Activated T-cell treated with anti-CD3 and anti-CD28 coated beads, Interleukin-2, amount 50 U/mL, for 72 hours (primary cell): ENCODE data around the gene PRRT1. TPM values are rescaled to one million over a fixed set of nuclear protein-coding genes. Genes with fewer than 3 reads are reported as not detected.
"Not testable (repeated sequence)": the region's sequence is repeated elsewhere in the genome, so short reads cannot be mapped to it uniquely, and the experiment has no call there.

Experiments
- ATAC-seq, 2 donors: fragments of 150-1000 bp; cut with Tn5 transposase; replicated peaks in 1 of 2; 2 replicates each; pipeline ENCODE4 v1.10.0; 2021; ENCODE audit warnings: moderate library complexity in 2 of 2, mild to moderate bottlenecking in 1 of 2
- DNase-seq, 2 donors: peaks; one replicate each; pipeline ENCODE4 v3.0.0; 2021 to 2022; ENCODE audit warnings: mixed read lengths in 1 of 2
- H3K27ac Mint-ChIP-seq: one replicate; pipeline ENCODE4 v1.8.0; 2022; ENCODE audit warnings: mild to moderate bottlenecking, moderate library complexity, mixed read lengths
- H3K27me3 Mint-ChIP-seq: one replicate; pipeline ENCODE4 v1.8.0; 2022; ENCODE audit warnings: low read depth, mixed read lengths
- H3K36me3 Mint-ChIP-seq, 2 donors: one replicate each; pipeline ENCODE4 v1.8.0; 2022; ENCODE audit warnings: mixed read lengths in 2 of 2, mild to moderate bottlenecking in 1 of 2; ENCODE audit not compliant: insufficient read depth in 2 of 2
- H3K4me1 Mint-ChIP-seq: one replicate; pipeline ENCODE4 v1.8.0; 2022; ENCODE audit warnings: low read depth, mixed read lengths
- H3K4me3 Mint-ChIP-seq, 2 donors: one replicate each; pipeline ENCODE4 v1.8.0; 2022; ENCODE audit warnings: mild to moderate bottlenecking in 2 of 2, mixed read lengths in 2 of 2, moderate library complexity in 2 of 2
- H3K9me3 Mint-ChIP-seq, 2 donors: one replicate each; pipeline ENCODE4 v1.8.0; 2022; ENCODE audit warnings: mixed read lengths in 2 of 2
- total RNA-seq, 2 donors: library from RNA; stranded (reverse); gene quantifications; one replicate each; pipeline ENCODE4 v1.2.3, GENCODE V29; 2022

PRRT1 gene
- total RNA-seq, 2 donors from 2014 or later, result 0.83 to 1.2 TPM

DNA sequence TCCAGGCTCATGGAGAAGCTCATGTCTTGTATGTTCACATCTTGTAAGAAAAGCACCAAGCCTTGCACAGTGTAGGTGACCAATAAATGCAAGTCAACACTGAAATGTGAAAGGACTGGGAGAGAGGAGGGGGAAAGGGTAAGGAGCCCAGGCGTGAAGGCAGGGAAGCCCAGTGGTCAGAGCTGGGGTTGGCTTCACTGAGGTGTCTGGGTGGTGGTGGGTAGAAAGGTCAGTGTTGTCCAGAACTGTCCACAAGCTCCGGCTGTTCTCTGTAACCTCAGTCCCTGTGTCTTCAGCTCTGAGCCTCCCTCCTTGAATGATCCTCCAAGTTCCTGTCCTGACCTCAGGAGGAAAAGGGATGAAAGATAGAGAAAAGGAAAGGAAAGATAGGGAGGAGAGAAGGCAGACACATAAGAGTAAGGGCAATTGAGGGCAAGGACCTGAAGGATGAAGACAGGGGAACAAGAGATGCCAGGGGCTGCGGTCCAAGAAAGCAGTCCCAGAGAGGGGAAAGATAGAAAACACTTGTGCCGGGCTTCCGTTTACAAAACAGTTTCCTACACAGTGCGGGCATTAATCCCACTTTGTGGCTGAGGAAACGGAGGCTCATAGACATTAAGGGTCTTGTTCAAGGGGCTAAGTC is 40.2 kb downstream of the PRRT1 start:
- H3K36me3 Mint-ChIP-seq, result no peaks in the 10 kb centered on the region
- no peak for DNase-seq
- H3K4me1 Mint-ChIP-seq, result peaks cover 20% of the 10 kb centered on the region
- H3K27me3 Mint-ChIP-seq, result peaks cover 21% of the 10 kb centered on the region
- no peaks in the 10 kb centered on the region for H3K9me3 Mint-ChIP-seq
- ATAC-seq, result no peak
- H3K27ac Mint-ChIP-seq, result no peak overlapping the region
- no peak overlapping the region for H3K4me3 Mint-ChIP-seq

DNA sequence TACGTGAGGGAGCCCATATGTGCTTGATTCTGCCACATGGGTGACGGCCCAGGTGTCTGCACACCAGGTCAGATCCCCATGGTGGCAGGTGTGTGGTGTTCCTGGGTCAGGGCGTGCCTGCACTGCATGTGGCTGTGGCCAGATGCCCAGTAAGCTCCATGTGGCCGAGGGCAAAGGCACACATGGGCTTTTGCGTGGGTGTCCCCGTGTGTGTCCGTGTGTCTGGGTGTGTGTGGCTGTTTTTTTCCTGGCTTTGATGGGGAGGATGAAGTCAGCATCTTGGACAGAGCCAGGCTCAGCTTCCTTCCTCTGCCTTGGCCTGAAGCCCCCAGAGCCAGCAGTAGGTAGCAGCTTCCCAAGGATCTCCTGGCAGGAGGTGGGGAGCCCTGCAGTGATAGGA is 41.1 kb downstream of the PRRT1 start:
- Mint-ChIP-seq H3K27me3 (peaks cover 26% of the 10 kb centered on the region), H3K27ac (no peak overlapping the region), H3K9me3 (no peaks in the 10 kb centered on the region), H3K4me1 (peaks cover 20% of the 10 kb centered on the region), H3K4me3 (no peak overlapping the region), H3K36me3 (no peaks in the 10 kb centered on the region)
- ATAC-seq, result no peak
- DNase-seq, result no peak

DNA sequence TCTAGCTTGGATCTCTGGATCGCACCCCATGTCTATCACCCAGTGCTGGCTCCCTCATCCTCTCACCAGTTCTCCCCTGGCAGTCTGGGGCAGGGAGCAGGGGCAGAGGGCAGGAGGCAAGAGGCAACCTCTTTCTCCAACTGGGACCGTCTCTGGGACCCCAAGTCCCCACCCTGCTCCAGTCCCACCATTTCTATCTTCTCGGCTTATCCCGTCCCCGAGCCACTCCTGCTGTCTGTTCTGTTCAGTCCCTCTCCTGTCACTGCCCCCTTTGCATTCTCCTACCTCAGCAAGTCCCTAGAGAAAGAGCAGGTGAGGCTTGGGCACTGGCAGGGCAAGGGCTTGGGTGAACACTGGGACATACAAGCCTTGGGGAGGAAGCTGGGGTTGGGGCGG is 42.0 kb downstream of the PRRT1 start:
- H3K4me1 Mint-ChIP-seq, result peaks cover 20% of the 10 kb centered on the region
- no peaks in the 10 kb centered on the region for H3K9me3 Mint-ChIP-seq
- no peak overlapping the region for H3K27ac Mint-ChIP-seq
- no peak overlapping the region for H3K4me3 Mint-ChIP-seq
- ATAC-seq, result no peak
- no peak for DNase-seq
- no peaks in the 10 kb centered on the region for H3K36me3 Mint-ChIP-seq
- peaks cover 35% of the 10 kb centered on the region for H3K27me3 Mint-ChIP-seq

DNA sequence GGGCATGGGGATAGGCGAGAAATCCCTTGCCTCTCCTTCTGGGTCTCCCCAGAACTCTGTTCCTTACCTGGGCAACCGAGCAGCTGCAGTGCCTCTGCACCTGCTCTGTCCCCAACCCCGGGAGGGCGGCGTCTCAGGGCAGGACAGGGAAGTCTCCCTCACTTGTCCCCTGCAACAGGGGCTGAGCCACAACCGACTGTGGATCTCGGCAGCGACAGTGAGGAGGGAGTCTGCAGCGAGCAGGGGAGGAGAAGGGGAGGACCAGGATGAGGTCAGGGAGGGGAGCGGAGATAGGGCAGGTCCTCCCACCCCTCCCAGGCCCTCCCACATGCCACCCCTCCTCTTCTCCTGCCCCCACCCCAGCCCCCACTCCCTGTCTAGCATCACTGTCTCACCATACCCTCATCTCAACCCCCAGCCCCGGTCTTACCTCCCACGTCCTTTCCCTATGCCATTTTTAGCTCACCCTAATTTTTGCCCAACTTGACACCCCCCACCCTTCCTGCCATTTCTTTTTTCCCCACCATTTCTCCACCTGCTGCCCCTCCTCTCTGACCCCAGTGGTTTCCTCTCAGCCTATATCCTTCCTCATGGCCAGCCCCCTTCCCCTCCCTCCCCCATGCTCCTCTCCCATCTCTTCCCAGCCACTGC is 42.5 kb downstream of the PRRT1 start, which contains the start of gene TNXB:
TNXB (minus strand) TSS at position 225 of the 651 bp plus-strand sequence. CDS start 11,140 bp downstream, outside the sequence.
- H3K27me3 Mint-ChIP-seq, result peaks cover 40% of the 10 kb centered on the region
- peak in 1 of 2 donors; percentile 10 for ATAC-seq
- peaks cover 20% of the 10 kb centered on the region for H3K4me1 Mint-ChIP-seq
- H3K9me3 Mint-ChIP-seq, result no peaks in the 10 kb centered on the region
- H3K36me3 Mint-ChIP-seq, result no peaks in the 10 kb centered on the region
- no peak within 1 kb of the TSS for H3K27ac Mint-ChIP-seq
- H3K4me3 Mint-ChIP-seq, result no peak within 1 kb of the TSS
- DNase-seq, result no peak

DNA sequence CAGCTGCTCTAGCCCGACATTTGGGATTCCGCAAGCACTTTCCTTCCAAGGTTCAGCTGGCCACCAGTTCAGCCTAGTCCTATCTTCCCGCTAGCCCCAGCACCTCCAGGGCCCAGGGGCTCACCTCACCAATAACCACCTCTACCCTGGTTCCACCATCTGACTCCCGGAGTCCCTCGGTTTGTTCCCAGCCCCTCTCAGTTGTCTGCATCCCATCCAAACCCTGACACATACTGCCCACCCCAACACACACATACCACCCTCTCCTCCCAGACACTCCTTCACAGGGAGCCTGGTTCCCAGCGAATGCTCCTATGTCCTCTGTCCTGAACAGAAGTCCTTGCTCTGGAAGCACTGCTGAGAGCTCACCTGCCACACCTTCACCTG is 43.0 kb downstream of the PRRT1 start:
- Mint-ChIP-seq H3K27me3 (peaks cover 43% of the 10 kb centered on the region), H3K36me3 (no peaks in the 10 kb centered on the region), H3K4me1 (peaks cover 20% of the 10 kb centered on the region), H3K9me3 (no peaks in the 10 kb centered on the region), H3K4me3 (no peak overlapping the region), H3K27ac (no peak overlapping the region)
- DNase-seq (no peak), ATAC-seq (peak in 1 of 2 donors; percentile 22)

DNA sequence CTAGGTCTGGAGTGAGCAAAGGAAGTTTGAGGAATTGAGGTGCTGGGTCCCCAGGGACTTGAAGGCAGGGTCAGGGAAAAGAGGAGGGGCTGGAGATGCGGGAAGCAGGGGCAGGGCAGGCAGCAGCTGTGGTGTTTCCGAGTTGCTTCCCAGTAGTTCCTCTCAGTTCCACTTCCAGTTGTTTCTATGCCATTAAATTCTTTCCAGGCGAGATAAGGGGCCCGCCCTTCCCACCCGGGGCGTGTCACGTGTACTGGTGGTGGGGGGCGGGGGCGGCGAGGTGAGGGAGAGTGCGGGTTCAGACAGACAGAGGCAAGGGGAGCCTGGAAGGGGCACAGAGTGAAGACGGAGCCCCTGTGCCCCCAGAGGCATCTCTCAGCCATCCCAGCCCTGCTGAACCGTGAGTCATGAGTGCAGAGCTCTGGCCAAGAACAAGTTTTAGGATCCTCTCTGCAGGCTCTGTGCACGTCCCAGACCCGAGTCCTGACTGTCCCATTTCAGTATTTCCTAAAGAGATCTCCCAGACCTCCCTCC is 43.6 kb downstream of the PRRT1 start:
- Mint-ChIP-seq H3K36me3 (no peaks in the 10 kb centered on the region), H3K4me1 (peaks cover 20% of the 10 kb centered on the region), H3K9me3 (no peaks in the 10 kb centered on the region), H3K27me3 (peaks cover 48% of the 10 kb centered on the region), H3K27ac (no peak overlapping the region), H3K4me3 (no peak overlapping the region)
- peak in 1 of 2 donors; percentile 15 for ATAC-seq
- no peak for DNase-seq

DNA sequence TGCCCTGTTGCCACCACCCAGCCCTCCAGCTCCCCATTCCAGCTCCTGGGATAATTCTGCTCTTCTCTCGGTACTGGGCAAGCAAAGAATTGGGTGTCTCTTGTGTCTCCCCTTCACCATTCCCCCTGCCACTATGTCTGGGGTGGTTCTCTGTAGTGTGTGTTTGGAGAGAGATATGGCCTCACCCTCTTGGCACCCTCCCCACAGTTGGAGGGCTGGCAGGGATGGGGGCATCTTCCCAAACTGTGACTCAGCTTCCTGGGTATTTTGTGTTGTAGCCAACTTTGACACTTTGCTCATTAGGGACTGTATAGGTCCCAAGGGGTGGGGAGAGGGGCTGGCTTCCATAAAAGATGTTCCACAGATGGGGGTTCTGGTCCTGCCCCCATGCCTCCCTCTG is 44.3 kb downstream of the PRRT1 start:
- Mint-ChIP-seq H3K27ac (no peak overlapping the region), H3K4me3 (no peak overlapping the region), H3K4me1 (peaks cover 20% of the 10 kb centered on the region)

DNA sequence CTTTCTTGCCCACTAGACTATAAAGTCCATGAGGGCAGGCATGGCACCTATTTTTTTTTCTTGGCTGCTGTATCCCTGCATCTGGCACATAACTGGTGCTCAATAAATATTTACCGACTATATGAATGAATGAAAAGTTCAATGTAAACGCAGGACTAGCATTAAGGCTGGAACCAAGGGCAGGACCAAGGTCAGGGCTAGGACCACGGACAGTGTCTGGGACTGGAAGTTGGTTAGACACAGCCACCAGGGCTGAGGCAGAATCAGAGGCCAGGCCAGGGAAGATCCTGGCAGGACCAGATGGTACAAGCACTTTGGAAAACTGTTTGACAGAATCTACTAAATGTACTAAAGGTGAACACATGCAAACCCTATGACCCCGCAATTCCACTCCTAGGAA is 46.3 kb downstream of the PRRT1 start:
- Mint-ChIP-seq H3K27me3 (peaks cover 49% of the 10 kb centered on the region), H3K9me3 (no peaks in the 10 kb centered on the region), H3K27ac (no peak overlapping the region), H3K4me3 (no peak overlapping the region), H3K4me1 (peaks cover 20% of the 10 kb centered on the region), H3K36me3 (no peaks in the 10 kb centered on the region)
- no peak for ATAC-seq
- no peak for DNase-seq

More for the DNA sequence above, 44.3 kb downstream of the PRRT1 start:
- H3K27me3 Mint-ChIP-seq, result peaks cover 49% of the 10 kb centered on the region
- ATAC-seq, result no peak
- no peaks in the 10 kb centered on the region for H3K9me3 Mint-ChIP-seq
- DNase-seq, result no peak
- no peaks in the 10 kb centered on the region for H3K36me3 Mint-ChIP-seq

DNA sequence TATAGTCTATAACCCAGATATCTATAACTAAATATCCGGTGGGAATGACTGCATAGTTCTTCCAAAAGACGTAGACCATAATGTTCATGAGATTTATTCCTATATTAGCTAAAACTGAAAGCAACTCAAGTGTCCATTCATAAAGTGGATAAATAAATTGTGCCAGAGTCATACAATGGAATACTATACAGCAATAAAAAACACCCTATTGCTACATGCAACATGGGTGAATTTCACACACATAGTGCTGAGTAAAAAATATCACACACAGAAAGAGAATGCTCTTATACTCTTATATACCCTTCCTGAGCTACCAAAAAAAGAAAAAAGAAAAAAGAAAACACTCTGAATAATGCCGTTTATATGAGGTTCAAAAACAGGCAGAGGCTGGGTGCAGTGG is 49.5 kb downstream of the PRRT1 start:
- Mint-ChIP-seq H3K9me3 (no peaks in the 10 kb centered on the region), H3K4me3 (no peak overlapping the region), H3K27ac (no peak overlapping the region), H3K4me1 (no peaks in the 10 kb centered on the region), H3K36me3 (no peaks in the 10 kb centered on the region), H3K27me3 (peaks cover 52% of the 10 kb centered on the region)
- ATAC-seq, result no peak
- DNase-seq, result no peak

DNA sequence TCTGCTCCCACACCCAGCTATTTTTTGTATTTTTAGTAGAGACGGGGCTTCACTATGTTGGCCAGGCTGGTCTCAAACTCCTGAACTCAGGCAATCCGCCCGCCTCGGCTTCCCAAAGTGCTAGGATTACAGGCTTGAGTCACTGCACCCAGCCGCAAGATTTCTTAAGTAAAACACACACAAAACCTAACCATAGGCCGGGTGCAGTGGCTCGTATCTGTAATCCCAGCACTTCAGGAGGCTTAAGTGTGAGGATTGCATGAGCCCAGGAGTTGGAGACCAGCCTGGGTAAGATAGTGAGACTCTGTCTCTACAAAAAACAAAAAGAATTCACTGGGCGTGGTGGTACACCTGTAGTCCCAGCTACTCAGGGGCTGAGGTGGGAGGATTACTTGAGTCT is 51.5 kb downstream of the PRRT1 start:
- not testable (repeated sequence) for H3K4me1 Mint-ChIP-seq, DNase-seq, ATAC-seq, H3K4me3 Mint-ChIP-seq, H3K27ac Mint-ChIP-seq, H3K36me3 Mint-ChIP-seq, H3K9me3 Mint-ChIP-seq
- H3K27me3 Mint-ChIP-seq, result peaks cover 55% of the 10 kb centered on the region

Other genes with a start within 250 kb of the PRRT1 start
- gene ZBTB12, start 249.9 kb downstream of the PRRT1 start, total RNA-seq, result 1 to 10 TPM in 1 of 2 donors, under 1 TPM in 1; 0.88 to 1.9 TPM
- 1 to 10 TPM; 3.4 to 5.1 TPM for gene C2, start 224.2 kb downstream of the PRRT1 start, total RNA-seq
- gene CFB, start 205.8 kb downstream of the PRRT1 start, total RNA-seq, result 1 to 10 TPM; 1.1 to 3.5 TPM
- 10 to 100 TPM; 65.0 to 71.5 TPM for gene NELFE, start 193.0 kb downstream of the PRRT1 start, total RNA-seq
- gene SKIC2, start 192.8 kb downstream of the PRRT1 start, total RNA-seq, result 10 to 100 TPM; 75.7 to 79.7 TPM
- gene DXO, start 179.8 kb downstream of the PRRT1 start, total RNA-seq, result 10 to 100 TPM; 23.3 to 34.7 TPM
- gene C4A, start 169.9 kb downstream of the PRRT1 start, total RNA-seq, result 1 to 10 TPM; 6.9 to 7.6 TPM
- gene C4B, start 137.1 kb downstream of the PRRT1 start, total RNA-seq, result 1 to 10 TPM; 4.9 to 6.4 TPM
- gene CYP21A2, start 113.5 kb downstream of the PRRT1 start, total RNA-seq, result 1 to 10 TPM; 1.1 to 1.3 TPM
- gene TNXB, start 42.6 kb downstream of the PRRT1 start, total RNA-seq, result 10 to 100 TPM; 10.9 to 15.0 TPM
- 100 to 1,000 TPM in 1 of 2 donors, 10 to 100 TPM in 1; 99.9 to 105 TPM for gene ATF6B, start 23.7 kb downstream of the PRRT1 start, total RNA-seq
- 1 to 10 TPM; 6.9 to 9.1 TPM for gene FKBPL, start 21.7 kb downstream of the PRRT1 start, total RNA-seq
- 10 to 100 TPM; 17.9 to 18.2 TPM for gene PPT2, start 2.2 kb upstream of the PRRT1 start, total RNA-seq
- gene EGFL8, start 12.7 kb upstream of the PRRT1 start, total RNA-seq, result 10 to 100 TPM in 1 of 2 donors, 1 to 10 TPM in 1; 9.6 to 11.2 TPM
- gene AGPAT1, start 24.1 kb upstream of the PRRT1 start, total RNA-seq, result 10 to 100 TPM; 29.6 to 30.4 TPM
- 10 to 100 TPM; 45.0 to 49.2 TPM for gene RNF5, start 26.5 kb upstream of the PRRT1 start, total RNA-seq
- gene AGER, start 32.3 kb upstream of the PRRT1 start, total RNA-seq, result 10 to 100 TPM; 39.0 to 48.0 TPM
- 100 to 1,000 TPM in 1 of 2 donors, 10 to 100 TPM in 1; 98.3 to 104 TPM for gene PBX2, start 38.3 kb upstream of the PRRT1 start, total RNA-seq
- gene GPSM3, start 40.7 kb upstream of the PRRT1 start, total RNA-seq, result 100 to 1,000 TPM; 192 to 213 TPM
- under 1 TPM; 0.63 to 0.79 TPM for gene NOTCH4, start 72.1 kb upstream of the PRRT1 start, total RNA-seq
- not detected for gene TSBP1, start 220.0 kb upstream of the PRRT1 start, total RNA-seq